ENCODE results near the gene RP9.
A peak's percentile ranks its signal among the peaks of the same experiment; 100 is the strongest.

Gene RP9

GRCh38 chr7:33062023-33062781, 47.0 kb downstream of the RP9 start, which contains the start of gene NT5C3A:
Gene NT5C3A (minus strand): TSS chr7:33062776. CDS start chr7:33062705, 71 bp downstream.
- peak; percentile 81 for DNase-seq

GRCh38 chr7:33061282-33061937, 47.8 kb downstream of the RP9 start:
- peak; percentile 38 for DNase-seq

GRCh38 chr7:33059635-33060034, 49.6 kb downstream of the RP9 start:
- no peak for DNase-seq

- no peak for DNase-seq
Observed at GRCh38 chr7:33055158-33055557, 54.0 kb downstream of the RP9 start.

GRCh38 chr7:33054261-33054964, 54.8 kb downstream of the RP9 start:
- DNase-seq = no peak

- no peak for DNase-seq
Observed at GRCh38 chr7:33053721-33054120, 55.5 kb downstream of the RP9 start.

GRCh38 chr7:33050535-33051318, 58.5 kb downstream of the RP9 start:
- DNase-seq = peak; percentile 65

- DNase-seq = no peak
Observed at GRCh38 chr7:33048704-33049103, 60.5 kb downstream of the RP9 start.

- no peak for DNase-seq
Observed at GRCh38 chr7:33048257-33048656, 60.9 kb downstream of the RP9 start.

GRCh38 chr7:33044986-33045385, 64.2 kb downstream of the RP9 start:
- DNase-seq = no peak

All from NCI-H69 (cell line).